ENCODE results near the gene CHMP6. TPM values are rescaled to one million over a fixed set of nuclear protein-coding genes. Genes with fewer than 3 reads are reported as not detected.

CHMP6 gene
- polyA plus RNA-seq, 1 donor from 2014 or later = 35.1 TPM

GRCh38 chr17:80943346-80944145 is 48.1 kb upstream of the CHMP6 start:
- Histone ChIP-seq H3K4me3 (ENCODE audit: low read length) (no peak overlapping the region), H3K4me2 (ENCODE audit: low read length) (no peak overlapping the region), H3F3A (ENCODE audit: insufficient read depth, low read length, poor library complexity, severe bottlenecking) (no peaks in the 10 kb centered on the region), H3K27ac (ENCODE audit: low read length) (no peak overlapping the region), H3K9ac (ENCODE audit: low read length) (no peak overlapping the region), H3K27me3 (ENCODE audit: insufficient read depth, low read depth, low read length) (no peaks in the 10 kb centered on the region), H4K20me1 (ENCODE audit: insufficient read depth) (no peaks in the 10 kb centered on the region), H3K9me3 (ENCODE audit: low read length) (no peaks in the 10 kb centered on the region), H3K36me3 (ENCODE audit: insufficient read depth, low read length) (no peaks in the 10 kb centered on the region), H2AFZ (ENCODE audit: low read depth, low read length) (no peak overlapping the region), H3K79me2 (replicated peaks; ENCODE audit: insufficient read depth, low read length) (no peaks in the 10 kb centered on the region), H3K9me2 (ENCODE audit: insufficient read depth, low read length) (no peaks in the 10 kb centered on the region)
- TF ChIP-seq TAF1 (IDR thresholded peaks at IDR 0.05; ENCODE audit: low read depth) = no peak
- TF ChIP-seq POLR2AphosphoS5 (IDR thresholded peaks at IDR 0.05) = no peak
- TF ChIP-seq MXI1 (conservative IDR thresholded peaks at IDR 0.05; ENCODE audit: poor library complexity, severe bottlenecking) = no peak
- TF ChIP-seq EP300 (conservative IDR thresholded peaks at IDR 0.05; ENCODE audit: poor library complexity, severe bottlenecking) = no peak
- no peak for TF ChIP-seq SMC3 (conservative IDR thresholded peaks at IDR 0.05; ENCODE audit: poor library complexity)
- TF ChIP-seq, protein P1, sequence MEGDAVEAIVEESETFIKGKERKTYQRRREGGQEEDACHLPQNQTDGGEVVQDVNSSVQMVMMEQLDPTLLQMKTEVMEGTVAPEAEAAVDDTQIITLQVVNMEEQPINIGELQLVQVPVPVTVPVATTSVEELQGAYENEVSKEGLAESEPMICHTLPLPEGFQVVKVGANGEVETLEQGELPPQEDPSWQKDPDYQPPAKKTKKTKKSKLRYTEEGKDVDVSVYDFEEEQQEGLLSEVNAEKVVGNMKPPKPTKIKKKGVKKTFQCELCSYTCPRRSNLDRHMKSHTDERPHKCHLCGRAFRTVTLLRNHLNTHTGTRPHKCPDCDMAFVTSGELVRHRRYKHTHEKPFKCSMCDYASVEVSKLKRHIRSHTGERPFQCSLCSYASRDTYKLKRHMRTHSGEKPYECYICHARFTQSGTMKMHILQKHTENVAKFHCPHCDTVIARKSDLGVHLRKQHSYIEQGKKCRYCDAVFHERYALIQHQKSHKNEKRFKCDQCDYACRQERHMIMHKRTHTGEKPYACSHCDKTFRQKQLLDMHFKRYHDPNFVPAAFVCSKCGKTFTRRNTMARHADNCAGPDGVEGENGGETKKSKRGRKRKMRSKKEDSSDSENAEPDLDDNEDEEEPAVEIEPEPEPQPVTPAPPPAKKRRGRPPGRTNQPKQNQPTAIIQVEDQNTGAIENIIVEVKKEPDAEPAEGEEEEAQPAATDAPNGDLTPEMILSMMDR (IDR thresholded peaks at IDR 0.05; ENCODE audit: poor library complexity, severe bottlenecking) = no peak
- no peak for TF ChIP-seq EZH2 (IDR thresholded peaks at IDR 0.05; ENCODE audit: borderline replicate concordance, insufficient read depth, low read length, poor library complexity, severe bottlenecking)
- TF ChIP-seq RAD21 (conservative IDR thresholded peaks at IDR 0.05) = no peak
- TF ChIP-seq REST (IDR thresholded peaks at IDR 0.05; ENCODE audit: borderline replicate concordance) = no peak

- no peak overlapping the region for H3K4me2 ChIP-seq (ENCODE audit: low read length)
- H2AFZ ChIP-seq (ENCODE audit: low read depth, low read length) = no peak overlapping the region
- no peaks in the 10 kb centered on the region for H3K9me2 ChIP-seq (ENCODE audit: insufficient read depth, low read length)
- no peaks in the 10 kb centered on the region for H3K36me3 ChIP-seq (ENCODE audit: insufficient read depth, low read length)
- no peaks in the 10 kb centered on the region for H3K9me3 ChIP-seq (ENCODE audit: low read length)
- no peak overlapping the region for H3K4me3 ChIP-seq (ENCODE audit: low read length)
- no peaks in the 10 kb centered on the region for H3K27me3 ChIP-seq (ENCODE audit: insufficient read depth, low read depth, low read length)
- H3F3A ChIP-seq (ENCODE audit: insufficient read depth, low read length, poor library complexity, severe bottlenecking) = no peaks in the 10 kb centered on the region
- H3K27ac ChIP-seq (ENCODE audit: low read length) = no peak overlapping the region
- H3K79me2 ChIP-seq (replicated peaks; ENCODE audit: insufficient read depth, low read length) = no peaks in the 10 kb centered on the region
- TF ChIP-seq REST (IDR thresholded peaks at IDR 0.05; ENCODE audit: borderline replicate concordance) (no peak), POLR2AphosphoS5 (IDR thresholded peaks at IDR 0.05) (no peak), RAD21 (conservative IDR thresholded peaks at IDR 0.05) (no peak), EP300 (conservative IDR thresholded peaks at IDR 0.05; ENCODE audit: poor library complexity, severe bottlenecking) (no peak), SMC3 (conservative IDR thresholded peaks at IDR 0.05; ENCODE audit: poor library complexity) (no peak), TAF1 (IDR thresholded peaks at IDR 0.05; ENCODE audit: low read depth) (no peak), MXI1 (conservative IDR thresholded peaks at IDR 0.05; ENCODE audit: poor library complexity, severe bottlenecking) (no peak), EZH2 (IDR thresholded peaks at IDR 0.05; ENCODE audit: borderline replicate concordance, insufficient read depth, low read length, poor library complexity, severe bottlenecking) (no peak)
- TF ChIP-seq, protein P1 (IDR thresholded peaks at IDR 0.05; ENCODE audit: poor library complexity, severe bottlenecking) = no peak
- H4K20me1 ChIP-seq (ENCODE audit: insufficient read depth) = no peaks in the 10 kb centered on the region
- H3K9ac ChIP-seq (ENCODE audit: low read length) = no peak overlapping the region
Measured at GRCh38 chr17:80944326-80944725, 47.3 kb upstream of the CHMP6 start.

Measured in neural cell (in vitro differentiated cells).